HepG2 (cell line): ENCODE data around the gene XRN1. TPM values are rescaled to one million over a fixed set of nuclear protein-coding genes. Genes with fewer than 3 reads are reported as not detected.
A peak's percentile ranks its signal among the peaks of the same experiment; 100 is the strongest.

Source experiments
- ATAC-seq: fragments of 200-7000 bp; cut with Tn5 transposase; 3 replicates; pipeline ENCODE4 v1.9.1; 2020; ENCODE audit warnings: mild to moderate bottlenecking, moderate library complexity
- BruUV-seq: library from RNA; stranded (reverse); fragments of 400-500 nt; replicated peaks from 2 replicates; lab custom pipeline; 2021; lab: Mats Ljungman, UMichigan
- CTCF ChIA-PET: fragments of 300-600 bp; formaldehyde crosslinking; extraction: SDS; loops from one replicate; lab custom pipeline; 2021; ENCODE audit warnings: low total read pairs, inconsistent platforms, low intra/inter-chr PET ratio; lab: Yijun Ruan, JAX
- POLR2A ChIA-PET: fragments of 350-600 bp; sonication (Branson Sonifier 250); formaldehyde crosslinking; loops from one replicate; lab custom pipeline; 2020; ENCODE audit warnings: antibody characterized with exemption, inconsistent platforms; lab: Yijun Ruan, JAX
- DNase-seq: peaks from one replicate; pipeline ENCODE4 v3.0.0-alpha.2; 2015; ENCODE audit warnings: low spot score
- FAIRE-seq: peaks from 3 replicates; lab custom pipeline; 2011; peaks lifted over from hg19 to GRCh38; lab: Jason Lieb, UNC
- H2AFZ ChIP-seq: one replicate; pipeline ENCODE4 v1.6.1; 2011; ENCODE audit warnings: low read length, inconsistent platforms
- H3K27ac ChIP-seq: fragments of 300-600 bp; 3 replicates; pipeline ENCODE4 v1.8.0; 2011; ENCODE audit warnings: mixed run types, mild to moderate bottlenecking, mixed read lengths, low read length, inconsistent platforms; ENCODE audit not compliant: insufficient read depth; ENCODE audit errors: extremely low read length
- H3K27me3 ChIP-seq, 2 experiments: fragments of 200-600 bp in 1 of 2; 2 replicates in 1 of 2; 3 replicates in 1 of 2; pipeline versions ENCODE4 v1.6.0 to v1.8.0; 2011; ENCODE audit warnings: low read length in 2 of 2, mild to moderate bottlenecking in 2 of 2, moderate library complexity in 2 of 2, inconsistent platforms in 1 of 2; ENCODE audit not compliant: insufficient read depth in 2 of 2, control insufficient read depth in 1 of 2
- H3K36me3 ChIP-seq, 2 experiments: fragments of 200-600 bp in 1 of 2; replicated peaks in 1 of 2; 2 replicates in 1 of 2; 3 replicates in 1 of 2; pipeline versions ENCODE4 v1.5.1 to v1.8.0; 2011; ENCODE audit warnings: low read length in 2 of 2, inconsistent platforms in 1 of 2; ENCODE audit not compliant: insufficient read depth in 2 of 2, control insufficient read depth in 1 of 2
- H3K4me1 ChIP-seq: 2 replicates; pipeline ENCODE4 v1.5.1; 2012; ENCODE audit warnings: low read length, inconsistent platforms; ENCODE audit not compliant: insufficient read depth
- H3K4me2 ChIP-seq: 2 replicates; pipeline ENCODE4 v1.6.0; 2011; ENCODE audit warnings: low read depth, low read length, inconsistent platforms
- H3K4me3 ChIP-seq, 3 experiments: fragments of 200-600 bp in 1 of 3; sonication (generic), shearing (Covaris generic) in 1 of 3; replicated peaks in 1 of 3; 2 replicates each; pipeline ENCODE4 v1.5.1; 2011 to 2016; ENCODE audit warnings: low read length in 3 of 3, inconsistent platforms in 2 of 3, low read depth in 2 of 3, mild to moderate bottlenecking in 2 of 3, control low read depth in 1 of 3, mixed read lengths in 1 of 3; ENCODE audit not compliant: insufficient read depth in 1 of 3
- H3K79me2 ChIP-seq: one replicate; pipeline ENCODE4 v1.6.1; 2011; ENCODE audit warnings: low read length, inconsistent platforms; ENCODE audit not compliant: insufficient read depth
- H3K9ac ChIP-seq: 2 replicates; pipeline ENCODE4 v1.6.0; 2011; ENCODE audit warnings: mild to moderate bottlenecking, low read depth, low read length, inconsistent platforms; ENCODE audit not compliant: insufficient read depth
- H3K9me3 ChIP-seq: 2 replicates; pipeline ENCODE4 v1.5.1; 2012; ENCODE audit warnings: mild to moderate bottlenecking, low read length
- H4K20me1 ChIP-seq: 2 replicates; pipeline ENCODE4 v1.6.0; 2011; ENCODE audit warnings: inconsistent platforms, mild to moderate bottlenecking, low read length, moderate library complexity; ENCODE audit not compliant: insufficient read depth
- AKAP8 ChIP-seq: sonication (generic); formaldehyde crosslinking; IDR thresholded peaks from 2 replicates; pipeline ENCODE4 v1.5.1; 2020; ENCODE audit warnings: mild to moderate bottlenecking, missing genetic modification reagents
- ATF7 ChIP-seq, 2 experiments: fragments of 450-650 bp in 1 of 2; sonication (generic) in 1 of 2; formaldehyde crosslinking in 1 of 2; IDR thresholded peaks; 2 replicates each; pipeline versions ENCODE4 v1.4.0 to v1.6.1; 2016 to 2020; ENCODE audit warnings: antibody characterized with exemption in 1 of 2, mild to moderate bottlenecking in 1 of 2, missing genetic modification reagents in 1 of 2
- CEBPB ChIP-seq: IDR thresholded peaks from 2 replicates; pipeline ENCODE4 v1.6.1; 2011; ENCODE audit warnings: low read depth, low read length, improper control_type of control experiment, borderline replicate concordance
- SKI ChIP-seq: fragments of 450-650 bp; IDR thresholded peaks from one replicate; pipeline ENCODE4 v1.6.1; 2018; ENCODE audit warnings: mild to moderate bottlenecking; ENCODE audit not compliant: partially characterized antibody
- WGBS: methylation state at CpG from one replicate; pipeline ENCODE4 v1.1.6; 2017; ENCODE audit warnings: low lambda C conversion rate; 5-methylcytosine and 5-hydroxymethylcytosine counted together
- in situ Hi-C: cut with HindIII; loops from 2 replicates; pipeline ENCODE4 v1.10.0; 2017; ENCODE audit warnings: low pct_unique_long_range_greater_than_20kb; ENCODE audit not compliant: extremely low pct_ligation_motif_present
- intact Hi-C: fragments of 100-400 bp; cut with micrococcal nuclease; formaldehyde crosslinking; loops from one replicate; pipeline ENCODE4 v1.10.0; 2022; ENCODE audit not compliant: unreplicated experiment
- polyA plus RNA-seq, 8 experiments: library from polyadenylated mRNA; depleted of rRNA in 3 of 8; stranded (reverse) in 7 of 8; unstranded in 1 of 8; fragments of >200 nt; fragmentation: Illumina TruSeq in 4 of 8; extraction: Trizol in 4 of 8; gene quantifications; 2 replicates each; pipeline versions ENCODE4 v1.2.1 to v1.2.3, GENCODE V29; 2011 to 2016; ENCODE audit warnings: low read depth in 4 of 8, missing spikeins in 1 of 8, mixed read lengths in 1 of 8; ENCODE audit not compliant: insufficient read depth in 1 of 8
- total RNA-seq, 5 experiments: library from RNA; depleted of rRNA; stranded (reverse); fragments of >200 nt; fragmentation: Illumina TruSeq; extraction: Trizol; gene quantifications; 2 replicates each; pipeline ENCODE4 v1.2.3, GENCODE V29; 2016; ENCODE audit warnings: low read depth in 1 of 5

Gene XRN1
- total and polyA plus RNA-seq, 2 of the 13 experiments (the other 11 are each of a cell fraction or from before 2014, with no cell fraction given), result 13.2 to 13.3 TPM

GRCh38 chr3:142468456-142468855 is 20.6 kb upstream of the XRN1 start:
- Histone ChIP-seq H3K9me3 (no peaks in the 10 kb centered on the region), H4K20me1 (no peaks in the 10 kb centered on the region), H3K27me3 (no peaks in the 10 kb centered on the region), H3K4me1 (no peaks in the 10 kb centered on the region), H3K9ac (no peak overlapping the region), H3K4me3 (no peak overlapping the region), H3K79me2 (no peaks in the 10 kb centered on the region), H3K36me3 (no peaks in the 10 kb centered on the region), H3K4me2 (no peak overlapping the region), H2AFZ (no peak overlapping the region), H3K27ac (no peak overlapping the region)
- in situ Hi-C loops (no loop called here), intact Hi-C loops (no loop called here)
- ATAC-seq, result no peak
- DNase-seq, result no peak
- CTCF ChIA-PET, result no interaction called here
- POLR2A ChIA-PET, result no interaction called here
- 96% methylated on average over 4 of the region's 4 CpGs for WGBS
- FAIRE-seq, result no peak
- BruUV-seq, result no TSS peak
- TF ChIP-seq ATF7 (IDR thresholded peaks at IDR 0.05), result peak; percentile 34; the same call in 1 of the 2 replicates
- TF ChIP-seq ATF7 (CRISPR knock-in tag; IDR thresholded peaks at IDR 0.05), result no peak
- TF ChIP-seq SKI, result no peak

- no peak overlapping the region for H3K27ac ChIP-seq
- WGBS, result 98% methylated on average over 3 of the region's 3 CpGs
- no peaks in the 10 kb centered on the region for H3K27me3 ChIP-seq
- peak; percentile 49 for TF ChIP-seq CEBPB
- TF ChIP-seq AKAP8 (CRISPR knock-in tag), result no peak
- H3K36me3 ChIP-seq, result no peaks in the 10 kb centered on the region
- no peak overlapping the region for H2AFZ ChIP-seq
- intact Hi-C loops (no loop called here), in situ Hi-C loops (no loop called here)
- FAIRE-seq (no peak), ATAC-seq (no peak), DNase-seq (no peak)
- H3K4me3 ChIP-seq, result no peak overlapping the region
- no peaks in the 10 kb centered on the region for H3K9me3 ChIP-seq
- POLR2A ChIA-PET, result no interaction called here
- H3K9ac ChIP-seq, result no peak overlapping the region
- H4K20me1 ChIP-seq, result no peaks in the 10 kb centered on the region
- CTCF ChIA-PET, result no interaction called here
- H3K4me2 ChIP-seq, result no peak overlapping the region
- no peaks in the 10 kb centered on the region for H3K4me1 ChIP-seq
- BruUV-seq, result no TSS peak
- H3K79me2 ChIP-seq, result no peaks in the 10 kb centered on the region
Observed at GRCh38 chr3:142467768-142468167, 19.9 kb upstream of the XRN1 start.
